A549 treated with GW870086 at 1 μM for 4 hours (cell line): ENCODE results near the gene SLC35A4. TPM values are rescaled to one million over a fixed set of nuclear protein-coding genes. Genes with fewer than 3 reads are reported as not detected.

Source experiments
- total RNA-seq: library from RNA; stranded (reverse); fragments of 200-300 nt; extraction: Qiagen RNA extraction; gene quantifications from 5 replicates; pipeline ENCODE4 v1.2.3, GENCODE V29; 2022; ENCODE audit warnings: low read depth

The SLC35A4 gene
- 70.9 to 80.3 TPM (median 77.6 TPM) in 5 replicates for total RNA-seq

GRCh38 chr5:140564196-140565023, at the start of gene SLC35A4, which contains the start of gene APBB3:
Gene SLC35A4 (plus strand): TSS chr5:140564828. CDS start chr5:140567170, 2,342 bp downstream.
Gene APBB3 (minus strand): TSS chr5:140564598. CDS start chr5:140564245, 353 bp downstream.

GRCh38 chr5:140547508-140548299, 16.9 kb upstream of the SLC35A4 start, which contains the start of gene EIF4EBP3:
Gene EIF4EBP3 (plus strand): TSS chr5:140547662. CDS start chr5:140547738, 76 bp downstream.

GRCh38 chr5:140557136-140557805, 7.4 kb upstream of the SLC35A4 start, which contains the start of gene SRA1:
Gene SRA1 (minus strand): TSS chr5:140557473. CDS start chr5:140557452, 21 bp downstream.

Other genes with a start within 250 kb of the SLC35A4 start
- 5.2 to 6.3 TPM (median 5.7 TPM) in 5 replicates for gene HBEGF, start 218.2 kb upstream of the SLC35A4 start, total RNA-seq
- 0.09 to 0.18 TPM (median 0.10 TPM) in 3 of 5 replicates, not detected in the others for gene SLC4A9, start 204.6 kb upstream of the SLC35A4 start, total RNA-seq
- 41.9 to 54.7 TPM (median 52.8 TPM) in 5 replicates for gene ANKHD1, start 163.0 kb upstream of the SLC35A4 start, total RNA-seq
- gene EIF4EBP3, start 17.2 kb upstream of the SLC35A4 start, total RNA-seq: 1.1 to 3.0 TPM (median 2.1 TPM) in 5 replicates
- 35.0 to 47.4 TPM (median 44.6 TPM) in 5 replicates for gene SRA1, start 7.4 kb upstream of the SLC35A4 start, total RNA-seq
- gene APBB3, start 230 bp upstream of the SLC35A4 start, total RNA-seq: 5.2 to 6.8 TPM (median 5.5 TPM) in 5 replicates
- gene CD14, start 68.3 kb downstream of the SLC35A4 start, total RNA-seq: 3.0 to 4.8 TPM (median 4.6 TPM) in 5 replicates
- gene TMCO6, start 74.6 kb downstream of the SLC35A4 start, total RNA-seq: 9.1 to 14.6 TPM (median 12.8 TPM) in 5 replicates
- 110 to 128 TPM (median 113 TPM) in 5 replicates for gene NDUFA2, start 82.8 kb downstream of the SLC35A4 start, total RNA-seq
- gene IK, start 83.0 kb downstream of the SLC35A4 start, total RNA-seq: 82.9 to 107 TPM (median 88.8 TPM) in 5 replicates
- gene WDR55, start 100.1 kb downstream of the SLC35A4 start, total RNA-seq: 27.1 to 30.4 TPM (median 30.0 TPM) in 5 replicates
- 0.37 to 0.97 TPM (median 0.64 TPM) in 5 replicates for gene DND1, start 108.7 kb downstream of the SLC35A4 start, total RNA-seq
- gene HARS1, start 126.5 kb downstream of the SLC35A4 start, total RNA-seq: 73.2 to 85.5 TPM (median 78.1 TPM) in 5 replicates
- 33.2 to 42.4 TPM (median 37.4 TPM) in 5 replicates for gene HARS2, start 126.6 kb downstream of the SLC35A4 start, total RNA-seq
- 80.6 to 110 TPM (median 84.5 TPM) in 5 replicates for gene ZMAT2, start 135.6 kb downstream of the SLC35A4 start, total RNA-seq
- 0.09 to 0.18 TPM (median 0.15 TPM) in 5 replicates for gene PCDHA1, start 221.3 kb downstream of the SLC35A4 start, total RNA-seq
- 0.06 to 0.10 TPM (median 0.07 TPM) in 3 of 5 replicates, not detected in the others for gene PCDHA2, start 230.0 kb downstream of the SLC35A4 start, total RNA-seq
- 0.78 to 1.3 TPM (median 0.88 TPM) in 5 replicates for gene PCDHA3, start 236.2 kb downstream of the SLC35A4 start, total RNA-seq
- gene PCDHA4, start 242.2 kb downstream of the SLC35A4 start, total RNA-seq: 1.6 to 2.2 TPM (median 2.0 TPM) in 5 replicates